Suprapubic skin (tissue), 3 donors: Measurements from ENCODE around the gene TNFAIP2.

ENCODE experiments used
- POLR2A ChIP-seq, 2 donors: fragments of 450-650 bp; IDR thresholded peaks; one replicate each; pipeline ENCODE4 v1.6.1; 2017; ENCODE audit warnings: antibody characterized with exemption in 2 of 2, mild to moderate bottlenecking in 2 of 2, moderate library complexity in 2 of 2
- TF ChIP-seq, protein P1 (sequence below), 2 donors: fragments of 200-600 bp in 1 of 2; fragments of 450-650 bp in 1 of 2; sonication (generic) in 1 of 2; IDR thresholded peaks; one replicate each; pipeline ENCODE4 v1.5.1; 2016 to 2019; ENCODE audit warnings: antibody characterized with exemption in 2 of 2, mild to moderate bottlenecking in 1 of 2, moderate library complexity in 1 of 2

DNA sequence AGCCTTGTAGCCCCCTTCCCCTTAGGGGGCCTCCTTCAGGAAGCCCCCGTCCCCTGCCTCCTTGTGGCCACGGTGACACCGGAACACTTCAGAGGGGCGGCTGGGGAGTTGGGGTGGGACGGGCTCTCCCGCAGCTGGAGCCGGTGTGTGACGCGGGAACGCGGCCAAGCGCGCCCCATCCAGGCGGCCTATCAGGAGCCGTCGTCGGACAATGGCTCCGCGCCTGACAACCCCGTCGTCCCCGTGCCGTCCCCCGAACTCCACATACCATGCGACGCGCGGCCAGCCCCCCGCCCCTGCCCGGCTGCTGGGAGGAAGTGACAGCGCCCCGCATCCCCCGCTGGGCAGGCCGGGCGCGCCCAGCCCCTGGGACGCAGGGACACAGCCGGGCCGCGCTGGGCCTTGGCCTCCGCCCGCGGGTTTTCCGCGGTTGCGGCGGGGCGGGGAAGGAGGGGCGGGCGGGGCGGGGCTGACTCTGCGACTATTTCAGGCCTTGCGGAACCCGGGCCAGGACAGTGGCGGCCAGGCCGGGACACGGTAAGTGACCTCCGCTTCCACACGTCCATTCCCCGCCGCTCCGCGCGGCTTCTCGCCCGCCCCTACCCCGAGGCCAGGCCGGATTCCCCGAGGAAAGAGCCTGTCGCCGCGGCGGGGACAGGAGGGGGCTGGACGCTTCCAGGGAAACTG, at the start of gene TNFAIP2:
- TF ChIP-seq, protein P1, sequence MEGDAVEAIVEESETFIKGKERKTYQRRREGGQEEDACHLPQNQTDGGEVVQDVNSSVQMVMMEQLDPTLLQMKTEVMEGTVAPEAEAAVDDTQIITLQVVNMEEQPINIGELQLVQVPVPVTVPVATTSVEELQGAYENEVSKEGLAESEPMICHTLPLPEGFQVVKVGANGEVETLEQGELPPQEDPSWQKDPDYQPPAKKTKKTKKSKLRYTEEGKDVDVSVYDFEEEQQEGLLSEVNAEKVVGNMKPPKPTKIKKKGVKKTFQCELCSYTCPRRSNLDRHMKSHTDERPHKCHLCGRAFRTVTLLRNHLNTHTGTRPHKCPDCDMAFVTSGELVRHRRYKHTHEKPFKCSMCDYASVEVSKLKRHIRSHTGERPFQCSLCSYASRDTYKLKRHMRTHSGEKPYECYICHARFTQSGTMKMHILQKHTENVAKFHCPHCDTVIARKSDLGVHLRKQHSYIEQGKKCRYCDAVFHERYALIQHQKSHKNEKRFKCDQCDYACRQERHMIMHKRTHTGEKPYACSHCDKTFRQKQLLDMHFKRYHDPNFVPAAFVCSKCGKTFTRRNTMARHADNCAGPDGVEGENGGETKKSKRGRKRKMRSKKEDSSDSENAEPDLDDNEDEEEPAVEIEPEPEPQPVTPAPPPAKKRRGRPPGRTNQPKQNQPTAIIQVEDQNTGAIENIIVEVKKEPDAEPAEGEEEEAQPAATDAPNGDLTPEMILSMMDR (IDR thresholded peaks at IDR 0.05), result no peak
- peak in 1 of 2 donors; percentile 82 for TF ChIP-seq POLR2A (IDR thresholded peaks at IDR 0.05)
